Osteocyte (in vitro differentiated cells): ENCODE results near the gene TBX19. TPM values are rescaled to one million over a fixed set of nuclear protein-coding genes. Genes with fewer than 3 reads are reported as not detected.

ENCODE experiments used
- DNase-seq: peaks from one replicate; pipeline ENCODE4 v3.0.0; 2021; ENCODE audit warnings: mixed read lengths; ENCODE audit not compliant: unreplicated experiment; ENCODE audit errors: extremely low spot score
- H3K27ac Mint-ChIP-seq: one replicate; pipeline ENCODE4 v1.8.0; 2021; ENCODE audit warnings: mild to moderate bottlenecking, mixed read lengths; ENCODE audit not compliant: unreplicated experiment
- H3K27me3 Mint-ChIP-seq: one replicate; pipeline ENCODE4 v1.8.0; 2021; ENCODE audit warnings: mixed read lengths; ENCODE audit not compliant: unreplicated experiment
- H3K36me3 Mint-ChIP-seq: one replicate; pipeline ENCODE4 v1.8.0; 2021; ENCODE audit warnings: mixed read lengths; ENCODE audit not compliant: unreplicated experiment
- H3K4me1 Mint-ChIP-seq: one replicate; pipeline ENCODE4 v1.8.0; 2021; ENCODE audit warnings: mixed read lengths; ENCODE audit not compliant: unreplicated experiment
- H3K4me3 Mint-ChIP-seq: one replicate; pipeline ENCODE4 v1.8.0; 2021; ENCODE audit warnings: mild to moderate bottlenecking, moderate library complexity, mixed read lengths; ENCODE audit not compliant: unreplicated experiment
- H3K9me3 Mint-ChIP-seq: one replicate; pipeline ENCODE4 v1.8.0; 2021; ENCODE audit warnings: mixed read lengths; ENCODE audit not compliant: unreplicated experiment
- total RNA-seq: library from RNA; stranded (reverse); gene quantifications from 2 replicates; pipeline ENCODE4 v1.2.1, GENCODE V29; 2021
- TF ChIP-seq, protein P1 (sequence below): fragments of 200-600 bp; sonication (generic); IDR thresholded peaks from 2 replicates; pipeline ENCODE4 v1.5.0; 2021; ENCODE audit warnings: antibody characterized with exemption, mild to moderate bottlenecking, moderate library complexity

Gene TBX19
- total RNA-seq, 1 donor from 2014 or later: 2.5 TPM

DNA sequence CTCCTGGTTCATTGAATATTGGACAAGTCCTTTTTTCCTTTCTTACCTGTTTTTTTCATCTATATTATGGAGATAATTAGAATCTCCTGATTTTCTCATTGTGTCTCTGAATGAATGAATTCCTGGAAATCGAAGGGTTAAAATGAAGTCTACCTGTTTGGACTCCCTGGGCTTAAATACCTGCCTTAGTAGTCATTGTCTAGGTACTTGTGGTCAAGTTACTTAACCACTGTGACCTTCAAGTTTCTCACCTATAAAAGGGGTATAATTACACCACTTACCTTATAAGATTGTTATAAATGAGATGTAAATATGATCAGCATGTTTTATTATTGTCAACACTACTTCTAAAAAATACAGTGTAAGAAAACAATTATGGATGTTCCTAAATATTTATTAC is 9.0 kb upstream of the TBX19 start:
- DNase-seq: no peak
- peaks cover 6% of the 10 kb centered on the region for H3K9me3 Mint-ChIP-seq
- TF ChIP-seq, protein P1, sequence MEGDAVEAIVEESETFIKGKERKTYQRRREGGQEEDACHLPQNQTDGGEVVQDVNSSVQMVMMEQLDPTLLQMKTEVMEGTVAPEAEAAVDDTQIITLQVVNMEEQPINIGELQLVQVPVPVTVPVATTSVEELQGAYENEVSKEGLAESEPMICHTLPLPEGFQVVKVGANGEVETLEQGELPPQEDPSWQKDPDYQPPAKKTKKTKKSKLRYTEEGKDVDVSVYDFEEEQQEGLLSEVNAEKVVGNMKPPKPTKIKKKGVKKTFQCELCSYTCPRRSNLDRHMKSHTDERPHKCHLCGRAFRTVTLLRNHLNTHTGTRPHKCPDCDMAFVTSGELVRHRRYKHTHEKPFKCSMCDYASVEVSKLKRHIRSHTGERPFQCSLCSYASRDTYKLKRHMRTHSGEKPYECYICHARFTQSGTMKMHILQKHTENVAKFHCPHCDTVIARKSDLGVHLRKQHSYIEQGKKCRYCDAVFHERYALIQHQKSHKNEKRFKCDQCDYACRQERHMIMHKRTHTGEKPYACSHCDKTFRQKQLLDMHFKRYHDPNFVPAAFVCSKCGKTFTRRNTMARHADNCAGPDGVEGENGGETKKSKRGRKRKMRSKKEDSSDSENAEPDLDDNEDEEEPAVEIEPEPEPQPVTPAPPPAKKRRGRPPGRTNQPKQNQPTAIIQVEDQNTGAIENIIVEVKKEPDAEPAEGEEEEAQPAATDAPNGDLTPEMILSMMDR: no peak
- H3K27ac Mint-ChIP-seq: no peak overlapping the region
- peaks cover 3% of the 10 kb centered on the region for H3K36me3 Mint-ChIP-seq
- H3K27me3 Mint-ChIP-seq: no peaks in the 10 kb centered on the region
- H3K4me1 Mint-ChIP-seq: peaks cover 8% of the 10 kb centered on the region
- no peak overlapping the region for H3K4me3 Mint-ChIP-seq

DNA sequence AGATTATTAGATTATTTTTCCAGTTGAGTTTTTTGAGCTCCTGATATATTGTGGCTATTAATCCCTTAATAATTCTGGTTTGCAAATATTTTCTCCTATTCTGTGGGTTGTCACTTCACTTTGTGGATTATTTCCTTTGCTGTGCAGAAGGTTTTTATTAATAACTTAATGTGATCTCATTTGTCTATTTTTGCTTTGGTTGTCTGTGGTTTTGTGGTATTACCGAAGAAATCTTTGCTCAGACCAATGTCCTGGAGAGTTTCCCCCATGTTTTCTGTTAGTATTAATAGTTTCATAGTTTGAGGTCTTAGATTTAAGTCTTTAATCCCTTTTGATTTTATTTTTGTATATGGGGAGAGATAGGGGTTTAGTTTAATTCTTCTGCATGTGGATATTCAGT is 7.1 kb upstream of the TBX19 start:
- no peaks in the 10 kb centered on the region for H3K27me3 Mint-ChIP-seq
- H3K36me3 Mint-ChIP-seq: peaks cover 13% of the 10 kb centered on the region
- no peak overlapping the region for H3K27ac Mint-ChIP-seq
- DNase-seq: no peak
- H3K9me3 Mint-ChIP-seq: peaks cover 20% of the 10 kb centered on the region
- peaks cover 8% of the 10 kb centered on the region for H3K4me1 Mint-ChIP-seq
- no peak overlapping the region for H3K4me3 Mint-ChIP-seq
- TF ChIP-seq, protein P1: no peak

DNA sequence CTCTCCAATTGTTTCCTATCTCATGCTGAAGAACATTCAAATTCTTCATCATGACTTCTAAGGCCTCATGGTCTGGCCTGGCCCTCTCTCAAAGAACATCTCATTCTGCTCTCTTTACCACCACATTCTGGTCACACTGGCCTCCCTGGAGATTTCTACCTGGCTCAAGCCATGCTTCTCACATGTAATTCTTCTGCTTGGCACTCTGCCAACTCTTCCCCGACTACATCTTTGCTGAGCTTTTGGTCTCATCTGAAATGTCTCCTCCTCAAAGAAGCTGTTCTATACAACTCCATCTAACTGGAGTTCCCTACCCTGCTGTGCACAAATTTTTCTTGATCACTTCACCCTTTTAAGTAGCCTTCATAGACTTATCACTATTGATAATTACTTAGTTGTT is 1.4 kb upstream of the TBX19 start:
- H3K4me1 Mint-ChIP-seq: no peaks in the 10 kb centered on the region
- DNase-seq: no peak
- H3K9me3 Mint-ChIP-seq: peaks cover 20% of the 10 kb centered on the region
- TF ChIP-seq, protein P1: no peak
- no peak overlapping the region for H3K4me3 Mint-ChIP-seq
- H3K27me3 Mint-ChIP-seq: no peaks in the 10 kb centered on the region
- no peak overlapping the region for H3K27ac Mint-ChIP-seq
- peaks cover 16% of the 10 kb centered on the region for H3K36me3 Mint-ChIP-seq

DNA sequence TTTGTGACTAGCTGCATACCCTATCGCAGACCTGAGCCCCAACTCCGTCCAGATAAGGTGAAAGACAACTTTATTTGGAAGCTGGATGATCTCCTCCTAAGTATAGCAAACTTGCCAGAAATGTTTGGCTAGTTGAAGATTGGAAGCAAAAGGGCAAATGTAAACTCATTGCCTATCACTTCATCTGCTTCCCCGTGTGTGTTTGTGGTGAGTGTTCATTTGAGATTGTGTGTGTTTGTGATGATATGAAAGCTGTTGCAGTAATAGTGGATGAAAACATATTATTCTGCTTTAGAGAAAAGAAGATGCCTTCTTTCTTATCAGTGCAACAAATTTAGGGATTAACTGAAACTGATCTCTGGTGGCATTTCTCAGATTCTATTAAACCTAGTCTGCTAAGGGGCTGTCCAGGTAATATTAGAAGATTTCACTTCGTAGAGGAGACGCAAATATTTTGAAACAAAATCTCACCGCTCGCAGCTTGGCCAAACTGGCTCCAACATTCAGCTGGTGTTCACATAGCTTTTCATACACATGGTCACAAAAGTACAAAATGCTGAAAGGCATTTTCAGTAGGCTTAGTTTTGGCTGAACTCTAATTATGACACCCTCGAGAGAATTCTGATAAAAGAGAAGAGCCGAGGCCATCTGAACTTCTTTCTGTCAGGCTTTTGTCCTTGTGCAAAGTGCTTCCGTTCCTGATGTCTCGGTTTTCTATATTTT is 1.1 kb downstream of the TBX19 start:
- H3K27ac Mint-ChIP-seq: no peak overlapping the region
- peaks cover 13% of the 10 kb centered on the region for H3K36me3 Mint-ChIP-seq
- H3K4me3 Mint-ChIP-seq: no peak overlapping the region

DNA sequence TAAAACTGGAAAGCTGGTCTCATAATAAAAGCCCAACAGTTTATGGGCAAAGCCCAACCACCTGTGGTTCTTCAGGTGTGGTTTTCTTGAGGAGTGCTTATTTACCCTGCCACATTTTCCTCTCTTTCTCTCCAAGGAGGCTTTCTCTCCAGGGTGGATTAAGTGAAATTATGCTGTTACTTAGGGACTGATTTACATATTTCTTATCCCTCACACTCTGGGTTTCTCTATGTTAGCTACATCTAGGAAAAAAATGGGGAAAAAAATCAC is 4.8 kb downstream of the TBX19 start:
- TF ChIP-seq, protein P1: no peak
- no peak overlapping the region for H3K27ac Mint-ChIP-seq
- H3K9me3 Mint-ChIP-seq: no peaks in the 10 kb centered on the region
- H3K27me3 Mint-ChIP-seq: no peaks in the 10 kb centered on the region
- H3K4me1 Mint-ChIP-seq: peaks cover 20% of the 10 kb centered on the region
- peaks cover 3% of the 10 kb centered on the region for H3K36me3 Mint-ChIP-seq
- DNase-seq: no peak
- H3K4me3 Mint-ChIP-seq: no peak overlapping the region

More for the DNA sequence above, 1.1 kb downstream of the TBX19 start:
- no peak for DNase-seq
- no peaks in the 10 kb centered on the region for H3K27me3 Mint-ChIP-seq
- H3K9me3 Mint-ChIP-seq: peaks cover 13% of the 10 kb centered on the region
- TF ChIP-seq, protein P1: no peak
- H3K4me1 Mint-ChIP-seq: peaks cover 13% of the 10 kb centered on the region
